GM21367 (cell line): ENCODE data around the gene URI1.
"Not testable (repeated sequence)": the region's sequence is repeated elsewhere in the genome, so short reads cannot be mapped to it uniquely, and the experiment has no call there.

Experiments used
- ATAC-seq: cut with Tn5 transposase; IDR thresholded peaks from one replicate; pipeline ENCODE4 v1.9.1; 2021; ENCODE audit not compliant: unreplicated experiment

Gene URI1

DNA sequence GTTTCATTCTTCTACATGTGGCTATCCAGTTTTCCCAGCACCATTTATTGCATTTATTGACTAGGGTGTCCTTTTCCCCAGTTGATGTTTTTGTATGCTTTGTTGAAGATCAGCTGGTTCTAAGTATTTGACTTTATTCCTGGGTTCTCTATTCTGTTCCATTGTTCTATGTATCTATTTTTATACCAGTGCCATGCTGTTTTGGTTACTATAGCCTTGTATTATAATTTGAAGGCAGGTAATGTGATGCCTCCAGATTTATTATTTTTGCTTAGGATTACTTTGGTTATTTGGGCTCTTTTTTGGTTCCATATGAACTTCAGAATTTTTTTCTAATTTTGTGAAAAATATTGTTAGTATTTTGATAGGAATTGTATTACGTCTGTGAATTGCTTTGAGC is 80.6 kb downstream of the URI1 start:
- no peak for ATAC-seq

GRCh38 chr19:30023330-30023729 is 81.3 kb downstream of the URI1 start:
- ATAC-seq, result no peak

DNA sequence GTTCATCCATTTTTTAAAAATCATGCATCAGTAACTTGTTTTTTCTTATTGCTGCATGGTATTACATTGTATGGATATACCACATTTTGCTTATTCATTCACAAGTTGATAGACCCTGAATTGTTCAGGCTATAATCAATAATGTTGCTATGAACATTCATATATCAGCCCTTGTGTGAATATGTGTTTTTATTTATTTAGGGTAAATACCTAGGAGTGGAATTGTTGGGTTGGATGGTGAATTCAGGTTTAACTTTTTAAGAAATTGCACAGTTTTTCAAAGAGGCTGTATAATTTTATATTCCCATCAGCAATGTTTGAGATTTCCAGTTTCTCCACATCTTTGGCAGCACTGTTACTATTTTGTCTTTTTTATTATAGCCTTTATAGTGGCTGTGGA is 82.1 kb downstream of the URI1 start:
- ATAC-seq, result no peak

DNA sequence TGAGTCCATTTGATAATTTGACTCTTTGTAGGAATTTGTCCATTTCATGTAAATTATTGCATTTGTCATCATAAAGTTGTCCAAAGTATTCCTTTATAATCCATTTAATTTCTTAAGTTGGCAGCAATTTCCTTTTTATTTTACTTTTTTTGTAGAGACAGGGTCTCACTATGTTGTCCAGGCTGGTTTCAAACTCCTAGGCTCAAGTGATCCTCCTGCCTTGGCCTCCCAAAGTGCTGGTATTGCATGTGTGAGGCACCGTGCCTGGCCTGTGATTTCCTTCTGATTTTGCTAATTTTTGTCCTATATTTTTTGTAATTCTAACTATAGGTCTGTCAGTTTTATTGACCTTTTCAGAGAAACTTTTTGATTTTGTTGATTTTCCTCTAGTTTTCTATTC is 84.9 kb downstream of the URI1 start:
- no peak for ATAC-seq

DNA sequence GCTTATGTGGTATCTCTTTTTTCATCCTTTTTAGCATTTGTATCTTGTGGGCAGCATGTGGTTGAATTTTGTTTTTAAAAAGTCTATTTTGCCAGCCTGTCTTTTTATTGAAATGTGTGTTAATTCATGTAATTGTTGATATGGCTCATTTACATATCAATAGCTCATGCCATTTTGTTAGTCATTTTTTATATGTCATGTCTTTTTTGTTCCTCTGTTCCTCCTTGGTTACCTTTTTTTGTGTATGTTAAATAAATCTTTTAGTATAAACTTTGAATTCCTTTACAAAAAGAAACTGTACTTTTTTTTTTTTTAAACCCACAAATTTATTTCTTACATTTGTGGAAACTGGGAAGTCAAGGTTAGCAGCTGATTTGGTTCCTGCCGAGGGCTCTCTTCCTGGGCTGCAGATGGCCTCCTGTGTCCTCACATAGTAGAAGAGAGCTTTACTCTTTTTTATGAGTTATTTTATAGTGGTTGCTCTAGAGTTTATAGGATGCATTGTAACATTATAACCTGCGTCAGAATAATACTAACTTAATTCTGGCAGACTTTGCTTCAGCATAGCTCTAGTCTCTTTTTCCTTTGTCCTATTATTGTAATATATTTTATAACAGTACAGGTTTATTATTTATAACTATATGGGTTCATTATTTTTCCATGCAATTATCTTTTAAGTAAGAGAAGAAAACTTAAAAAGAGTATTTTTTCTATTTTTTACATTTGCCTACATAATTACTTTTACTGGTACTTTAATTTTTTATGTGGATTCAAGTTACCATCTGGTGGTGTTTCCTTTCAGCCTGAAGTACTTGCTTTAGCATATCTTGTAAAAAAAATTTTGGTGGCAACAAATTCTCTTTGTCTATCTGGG is 86.3 kb downstream of the URI1 start:
- no peak for ATAC-seq

GRCh38 chr19:30028992-30029343 is 86.9 kb downstream of the URI1 start:
- ATAC-seq, result no peak

DNA sequence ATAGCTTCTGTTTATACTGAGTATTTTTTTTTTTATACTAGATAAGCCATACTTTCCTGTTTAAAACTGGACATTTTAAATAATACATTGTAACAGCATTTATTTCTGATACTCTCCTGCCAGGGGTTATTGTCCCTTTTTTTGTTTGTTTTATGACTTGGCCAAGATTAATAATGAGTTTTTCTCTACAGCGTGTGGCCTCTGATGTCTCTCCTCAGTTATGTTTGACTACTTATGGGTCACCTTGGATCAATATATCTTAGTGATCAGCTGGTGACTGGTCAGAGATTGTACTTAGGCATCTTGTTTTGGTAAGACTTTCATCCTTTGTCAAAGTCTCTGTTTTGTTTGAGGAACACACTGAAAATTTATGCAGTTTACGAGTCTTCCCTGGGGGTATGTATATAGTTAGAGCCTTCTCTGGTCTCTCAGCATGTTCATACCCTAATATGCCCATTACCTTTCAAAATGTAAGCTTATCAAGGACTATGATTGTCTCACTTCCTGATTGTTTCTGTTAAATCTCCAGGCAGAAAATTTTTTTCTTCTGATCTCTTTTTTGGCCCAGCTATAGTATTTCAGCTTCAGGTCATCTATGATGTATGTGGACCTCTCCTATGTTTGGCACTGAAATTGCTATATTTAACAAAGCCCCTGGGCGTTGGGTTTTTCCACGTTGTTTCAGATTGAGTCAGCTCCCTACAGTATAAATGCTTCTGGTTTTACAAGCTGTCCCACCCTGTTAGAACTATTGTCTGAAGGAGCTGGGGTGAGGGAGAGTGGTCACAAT is 87.9 kb downstream of the URI1 start:
- ATAC-seq, result peak; percentile 71

- no peak for ATAC-seq
These were observed 92.3 kb downstream of the URI1 start for GRCh38 chr19:30034321-30034720.

- ATAC-seq, result no peak
These were observed 94.4 kb downstream of the URI1 start for GRCh38 chr19:30036154-30037129.

- no peak for ATAC-seq
These were observed 95.8 kb downstream of the URI1 start for GRCh38 chr19:30037835-30038234.

- ATAC-seq, result not testable (repeated sequence)
These were observed 99.9 kb downstream of the URI1 start for GRCh38 chr19:30041931-30042330.

DNA sequence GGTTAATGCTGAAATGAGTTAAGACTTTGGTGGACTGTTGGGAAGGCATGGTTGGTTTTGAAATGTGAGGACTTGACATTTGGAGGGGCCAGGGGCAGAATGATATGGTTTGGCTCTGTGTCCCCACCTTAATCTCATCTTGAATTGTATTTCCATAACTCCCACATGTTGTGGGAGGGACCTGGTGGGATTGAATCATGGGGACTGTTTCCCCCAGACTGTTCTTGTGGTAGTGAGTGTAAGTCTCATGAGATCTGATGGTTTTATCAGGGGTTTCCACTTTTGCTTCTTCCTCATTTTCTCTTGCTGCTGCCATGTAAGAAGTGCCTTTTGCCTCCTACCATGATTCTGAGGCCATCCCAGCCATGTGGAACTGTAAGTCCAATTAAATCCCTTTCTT is 101.0 kb downstream of the URI1 start:
- not testable (repeated sequence) for ATAC-seq

- ATAC-seq, result no peak
These were observed 102.5 kb downstream of the URI1 start for GRCh38 chr19:30044273-30045248.

DNA sequence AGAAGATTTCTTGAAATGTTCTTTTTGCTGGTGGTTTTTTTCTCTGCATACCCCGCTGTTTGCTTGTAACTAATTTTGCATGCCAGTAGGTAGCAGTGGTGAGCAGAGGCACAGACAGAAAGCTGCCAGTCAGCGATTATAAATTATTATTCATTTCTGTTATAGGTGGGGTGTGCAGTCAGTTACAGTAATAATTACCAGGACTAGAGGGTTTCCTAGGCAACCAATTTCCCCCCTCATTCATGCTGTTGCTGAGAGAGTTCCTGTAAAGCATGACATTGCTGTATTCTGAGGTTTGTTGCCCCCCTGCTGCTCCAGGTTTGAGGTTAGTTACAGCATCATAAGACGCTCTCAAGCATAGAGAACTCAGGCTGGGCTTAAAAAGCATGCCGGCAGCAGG is 104.5 kb downstream of the URI1 start:
- ATAC-seq, result no peak

GRCh38 chr19:30047432-30047831 is 105.4 kb downstream of the URI1 start:
- no peak for ATAC-seq

DNA sequence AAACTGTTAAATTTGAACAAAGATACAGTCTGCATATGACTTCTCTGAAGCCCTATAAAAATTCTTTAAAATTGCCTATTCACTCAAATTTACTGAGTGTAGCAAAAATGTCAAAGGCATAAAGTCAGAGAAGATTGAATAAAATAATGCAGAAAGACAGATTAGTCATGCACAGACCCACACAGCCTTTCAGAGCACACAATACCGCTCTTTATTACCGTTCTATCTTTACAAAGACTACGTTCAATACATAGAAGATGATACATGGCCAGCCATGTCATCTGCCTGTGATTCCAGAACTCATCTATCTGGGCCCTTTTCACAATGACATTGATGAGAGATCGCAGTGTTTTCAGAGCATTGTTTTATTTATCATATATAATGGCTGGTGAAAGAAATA is 107.2 kb downstream of the URI1 start:
- no peak for ATAC-seq

GRCh38 chr19:30049846-30050667 is 108.0 kb downstream of the URI1 start:
- no peak for ATAC-seq

DNA sequence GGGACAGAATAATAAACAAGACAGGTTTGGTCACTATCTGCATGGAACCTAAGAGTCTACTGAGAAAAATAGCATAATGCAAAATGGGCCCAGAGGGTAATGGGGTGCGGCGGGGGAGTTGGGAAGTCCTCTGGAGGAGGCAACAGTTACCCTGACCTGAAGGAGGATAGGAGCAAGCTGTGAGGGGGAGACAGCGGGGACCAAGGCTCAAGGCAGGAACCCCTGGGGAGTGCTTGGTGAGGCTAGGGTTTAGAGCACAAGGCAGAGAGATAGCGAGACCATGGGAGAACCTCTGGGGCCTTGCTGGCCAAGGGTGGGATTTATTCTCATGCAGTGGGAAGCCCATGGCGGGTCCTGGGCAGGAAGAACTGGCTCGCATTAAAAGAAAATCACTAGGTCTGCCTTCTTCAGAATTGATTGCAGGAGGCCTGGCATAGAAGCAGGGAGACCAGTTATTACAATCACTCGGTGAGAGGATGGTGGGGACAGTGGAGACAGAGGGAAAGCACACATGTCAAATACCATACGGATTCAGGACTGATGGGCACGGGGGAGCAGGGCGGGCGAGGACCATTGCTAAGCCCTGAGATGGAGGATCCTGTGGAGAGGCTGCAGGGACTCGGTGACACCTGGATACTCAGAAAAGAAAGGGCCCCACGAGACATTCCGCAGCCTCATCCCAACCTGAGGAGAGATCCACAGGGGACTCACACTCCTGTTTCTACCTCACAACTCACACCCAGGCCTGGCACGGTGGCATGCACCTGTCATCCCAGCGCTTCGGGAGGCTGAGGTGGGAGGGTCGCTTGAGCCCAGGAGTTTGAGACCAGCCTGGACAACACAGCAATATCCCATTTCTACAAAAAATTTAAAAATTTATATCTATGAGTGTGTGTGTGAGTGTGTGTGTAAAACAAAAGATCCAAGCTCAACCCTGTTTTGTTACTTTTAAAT is 110.4 kb downstream of the URI1 start:
- ATAC-seq, result no peak
